Skeletal muscle tissue (tissue), 4 donors: ENCODE results near the gene AHSP. TPM values are rescaled to one million over a fixed set of nuclear protein-coding genes. Genes with fewer than 3 reads are reported as not detected.
"Not testable (repeated sequence)": the region's sequence is repeated elsewhere in the genome, so short reads cannot be mapped to it uniquely, and the experiment has no call there.

Experiments
- H3K27ac ChIP-seq: one replicate; pipeline ENCODE4 v1.7.0; 2013; ENCODE audit warnings: mild to moderate bottlenecking, low read depth, low read length, inconsistent platforms
- H3K27me3 ChIP-seq, 3 donors: one replicate each; pipeline ENCODE4 v1.7.0; 2013; ENCODE audit warnings: low read length in 3 of 3; ENCODE audit not compliant: control insufficient read depth in 3 of 3, insufficient read depth in 3 of 3
- H3K36me3 ChIP-seq, 3 donors: one replicate each; pipeline ENCODE4 v1.7.0; 2013; ENCODE audit warnings: low read length in 3 of 3; ENCODE audit not compliant: control insufficient read depth in 3 of 3, insufficient read depth in 3 of 3
- H3K4me1 ChIP-seq, 3 donors: one replicate each; pipeline ENCODE4 v1.7.0; 2013; ENCODE audit warnings: low read length in 3 of 3, mild to moderate bottlenecking in 3 of 3; ENCODE audit not compliant: control insufficient read depth in 3 of 3, insufficient read depth in 3 of 3
- H3K4me3 ChIP-seq, 3 donors: one replicate each; pipeline ENCODE4 v1.7.0; 2013; ENCODE audit warnings: low read length in 3 of 3
- H3K9ac ChIP-seq, 3 donors: one replicate each; pipeline ENCODE4 v1.7.0; 2013; ENCODE audit warnings: low read length in 3 of 3, mild to moderate bottlenecking in 3 of 3, moderate library complexity in 2 of 3, low read depth in 1 of 3
- H3K9me3 ChIP-seq, 3 donors: one replicate each; pipeline ENCODE4 v1.7.0; 2013; ENCODE audit warnings: low read length in 3 of 3; ENCODE audit not compliant: control insufficient read depth in 3 of 3
- total RNA-seq: library from RNA; depleted of rRNA; stranded (reverse); fragments of >200 nt; gene quantifications from one replicate; pipeline ENCODE4 v1.2.3, GENCODE V29; 2014
- donor health status: Osteomylitis.

Gene AHSP
- total RNA-seq, 1 donor from 2014 or later: 150 TPM

DNA sequence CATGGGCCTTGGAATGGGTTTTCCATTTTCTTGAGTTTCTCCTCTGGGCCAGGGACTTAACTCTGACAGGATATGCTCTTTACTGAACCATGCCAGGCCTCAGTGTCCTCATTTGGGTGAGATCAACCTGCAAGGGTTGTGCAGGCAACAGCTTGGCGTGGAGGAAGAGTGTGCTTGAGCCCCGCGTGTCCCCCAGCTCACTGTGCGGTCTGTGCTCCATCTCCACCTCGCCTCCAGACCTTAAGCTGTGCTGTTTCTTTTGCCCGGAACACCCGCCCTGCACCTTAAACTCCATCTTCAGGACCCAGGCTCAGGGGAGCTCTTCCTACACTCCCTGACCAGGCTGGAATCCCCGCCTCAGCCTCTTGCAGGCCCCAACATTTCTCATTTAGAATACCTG is 29.2 kb upstream of the AHSP start:
- Histone ChIP-seq H3K9me3 (no peaks in the 10 kb centered on the region), H3K36me3 (peaks cover 62 to 66% (median 64%) of the 10 kb centered on the region in 3 donors), H3K4me1 (peaks cover 0 to 9% (median 0%) of the 10 kb centered on the region in 3 donors), H3K27ac (no peak overlapping the region), H3K9ac (no peak overlapping the region), H3K27me3 (no peaks in the 10 kb centered on the region), H3K4me3 (no peak overlapping the region)

DNA sequence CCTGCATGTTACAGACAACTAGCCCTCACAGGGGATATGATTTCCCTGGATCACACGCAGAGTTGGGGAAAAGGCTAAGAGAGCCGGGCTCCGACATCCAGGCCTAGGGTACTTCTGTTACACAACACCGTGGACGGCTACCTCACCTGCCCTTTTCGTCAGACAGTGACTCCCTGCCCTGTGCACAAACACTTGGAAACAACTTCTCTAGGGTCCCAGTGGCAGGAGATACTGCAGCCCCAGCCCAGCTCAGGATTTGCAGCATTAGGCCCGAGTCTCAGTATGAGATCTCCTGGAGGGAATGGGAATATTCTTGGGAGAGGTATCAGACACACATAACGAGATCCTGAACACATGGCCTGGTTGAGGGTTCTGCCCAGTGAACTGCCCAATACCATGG is 27.8 kb upstream of the AHSP start:
- Histone ChIP-seq H3K9ac (no peak overlapping the region), H3K4me1 (peaks cover 6 to 9% (median 8%) of the 10 kb centered on the region in 3 donors), H3K36me3 (peaks cover 53 to 54% (median 54%) of the 10 kb centered on the region in 3 donors), H3K4me3 (no peak overlapping the region), H3K9me3 (no peaks in the 10 kb centered on the region), H3K27me3 (no peaks in the 10 kb centered on the region), H3K27ac (no peak overlapping the region)

DNA sequence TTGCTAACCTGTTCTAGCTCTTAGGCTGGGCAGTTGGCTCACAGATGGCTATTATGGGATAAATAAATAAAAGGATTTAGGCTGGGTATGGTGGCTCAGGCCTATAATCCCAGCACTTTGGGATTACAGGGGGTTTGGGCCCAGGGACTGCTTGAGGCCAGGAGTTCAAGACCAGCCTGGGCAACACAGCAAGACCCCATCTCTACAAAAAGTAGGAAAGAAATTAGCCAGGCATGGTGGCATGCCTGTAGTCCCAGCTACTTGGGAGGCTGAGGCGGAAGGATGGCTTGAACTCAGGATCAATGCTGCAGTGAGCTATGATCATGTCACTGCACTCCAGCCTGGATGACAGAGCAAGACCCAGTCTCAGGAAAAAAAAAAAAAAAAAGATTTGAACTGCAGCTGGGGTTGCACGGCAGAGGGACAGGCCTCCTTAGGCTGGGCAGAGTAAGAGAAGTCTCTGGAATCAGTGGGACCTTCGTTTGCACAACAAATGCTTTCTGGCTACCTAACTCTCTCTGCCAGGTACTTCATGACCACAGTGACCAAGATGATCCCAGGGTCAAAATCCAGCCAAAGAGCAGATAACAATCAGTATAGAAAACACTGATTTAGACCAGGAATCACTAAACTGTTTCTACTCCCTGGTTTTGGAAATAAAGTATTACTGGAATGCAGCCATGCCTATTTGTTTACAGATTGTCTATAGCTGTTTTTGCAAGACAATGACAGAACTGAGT is 26.3 kb upstream of the AHSP start:
- no peak overlapping the region for H3K4me3 ChIP-seq
- no peaks in the 10 kb centered on the region for H3K27me3 ChIP-seq
- no peaks in the 10 kb centered on the region for H3K9me3 ChIP-seq
- no peak overlapping the region for H3K27ac ChIP-seq
- H3K4me1 ChIP-seq: peaks cover 6 to 20% (median 9%) of the 10 kb centered on the region in 3 donors
- no peak overlapping the region for H3K9ac ChIP-seq
- peaks cover 41 to 52% (median 50%) of the 10 kb centered on the region in 3 donors for H3K36me3 ChIP-seq

- no peak overlapping the region for H3K9ac ChIP-seq
- no peaks in the 10 kb centered on the region for H3K9me3 ChIP-seq
- no peak overlapping the region for H3K4me3 ChIP-seq
- H3K27ac ChIP-seq: no peak overlapping the region
- no peaks in the 10 kb centered on the region for H3K27me3 ChIP-seq
- peaks cover 35 to 47% (median 45%) of the 10 kb centered on the region in 3 donors for H3K36me3 ChIP-seq
- peaks cover 10 to 26% (median 13%) of the 10 kb centered on the region in 3 donors for H3K4me1 ChIP-seq
Observed at GRCh38 chr16:31501966-31502348, 25.7 kb upstream of the AHSP start.

- H3K27ac ChIP-seq: no peak overlapping the region
- no peak overlapping the region for H3K4me3 ChIP-seq
- H3K9me3 ChIP-seq: no peaks in the 10 kb centered on the region
- peaks cover 17 to 35% (median 20%) of the 10 kb centered on the region in 3 donors for H3K4me1 ChIP-seq
- peaks cover 29 to 38% (median 36%) of the 10 kb centered on the region in 3 donors for H3K36me3 ChIP-seq
- H3K9ac ChIP-seq: no peak overlapping the region
- H3K27me3 ChIP-seq: no peaks in the 10 kb centered on the region
Observed at GRCh38 chr16:31502981-31503380, 24.7 kb upstream of the AHSP start.

DNA sequence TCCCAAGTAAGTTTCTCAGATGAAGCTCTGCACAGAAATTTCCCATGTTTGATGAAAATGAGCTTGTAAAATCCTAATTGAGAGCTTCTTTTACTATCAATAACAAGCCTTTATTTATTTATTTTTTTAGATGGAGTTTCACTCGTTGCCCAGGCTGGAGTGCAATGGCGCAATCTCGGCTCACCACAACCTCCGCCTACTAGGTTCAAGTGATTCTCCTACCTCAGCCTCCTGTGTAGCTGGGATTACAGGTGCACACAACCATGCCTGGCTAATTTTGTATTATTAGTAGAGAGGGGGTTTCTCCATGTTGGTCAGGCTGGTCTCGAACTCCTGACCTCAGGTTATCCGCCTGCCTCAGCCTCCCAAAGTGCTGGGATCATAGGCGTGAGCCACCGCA is 24.1 kb upstream of the AHSP start:
- not testable (repeated sequence) for H3K27ac ChIP-seq, H3K27me3 ChIP-seq, H3K9me3 ChIP-seq, H3K4me3 ChIP-seq, H3K9ac ChIP-seq
- H3K4me1 ChIP-seq: peaks cover 17 to 35% (median 20%) of the 10 kb centered on the region in 3 donors
- H3K36me3 ChIP-seq: peaks cover 24 to 32% (median 31%) of the 10 kb centered on the region in 3 donors

- peaks cover 17 to 35% (median 24%) of the 10 kb centered on the region in 3 donors for H3K4me1 ChIP-seq
- no peak overlapping the region for H3K27ac ChIP-seq
Observed at GRCh38 chr16:31504159-31504558, 23.5 kb upstream of the AHSP start.

DNA sequence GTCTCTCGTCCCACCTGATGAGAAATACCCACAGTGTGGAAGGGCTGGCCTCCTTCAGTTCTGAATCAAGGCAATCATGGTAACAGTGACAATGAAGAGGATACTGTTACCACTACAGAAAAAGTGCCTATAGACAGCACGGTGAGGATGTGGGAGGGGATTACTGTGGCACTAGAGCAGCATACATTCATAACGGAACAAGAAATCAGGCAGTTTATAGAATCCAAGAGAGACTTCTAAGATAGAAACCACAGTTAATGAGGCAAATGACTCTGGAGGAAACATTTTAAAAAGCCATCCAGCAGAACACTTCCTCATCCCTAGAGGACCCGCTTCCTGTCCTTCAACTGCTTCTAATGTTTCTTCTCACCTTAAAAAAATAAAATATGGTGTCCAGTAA is 22.2 kb upstream of the AHSP start:
- H3K36me3 ChIP-seq: peaks cover 6 to 14% (median 14%) of the 10 kb centered on the region in 3 donors
- H3K27me3 ChIP-seq: no peaks in the 10 kb centered on the region
- no peak overlapping the region for H3K4me3 ChIP-seq
- no peak overlapping the region for H3K27ac ChIP-seq
- no peaks in the 10 kb centered on the region for H3K9me3 ChIP-seq
- H3K4me1 ChIP-seq: peaks cover 20 to 42% (median 27%) of the 10 kb centered on the region in 3 donors
- no peak overlapping the region for H3K9ac ChIP-seq

More at GRCh38 chr16:31504159-31504558, 23.5 kb upstream of the AHSP start:
- Histone ChIP-seq H3K4me3 (no peak overlapping the region), H3K27me3 (no peaks in the 10 kb centered on the region), H3K36me3 (peaks cover 18 to 26% (median 25%) of the 10 kb centered on the region in 3 donors), H3K9ac (no peak overlapping the region), H3K9me3 (no peaks in the 10 kb centered on the region)

- Histone ChIP-seq H3K27me3 (no peaks in the 10 kb centered on the region), H3K4me3 (peak overlapping the region; percentile 80 to 99 (median 95)), H3K9me3 (no peaks in the 10 kb centered on the region), H3K9ac (peak overlapping the region; percentile 97 to 99 (median 98)), H3K36me3 (peaks cover 4 to 11% (median 11%) of the 10 kb centered on the region in 3 donors), H3K27ac (peak overlapping the region; percentile 82), H3K4me1 (peaks cover 20 to 42% (median 24%) of the 10 kb centered on the region in 3 donors)
Observed at GRCh38 chr16:31507617-31507928, 20.1 kb upstream of the AHSP start.

DNA sequence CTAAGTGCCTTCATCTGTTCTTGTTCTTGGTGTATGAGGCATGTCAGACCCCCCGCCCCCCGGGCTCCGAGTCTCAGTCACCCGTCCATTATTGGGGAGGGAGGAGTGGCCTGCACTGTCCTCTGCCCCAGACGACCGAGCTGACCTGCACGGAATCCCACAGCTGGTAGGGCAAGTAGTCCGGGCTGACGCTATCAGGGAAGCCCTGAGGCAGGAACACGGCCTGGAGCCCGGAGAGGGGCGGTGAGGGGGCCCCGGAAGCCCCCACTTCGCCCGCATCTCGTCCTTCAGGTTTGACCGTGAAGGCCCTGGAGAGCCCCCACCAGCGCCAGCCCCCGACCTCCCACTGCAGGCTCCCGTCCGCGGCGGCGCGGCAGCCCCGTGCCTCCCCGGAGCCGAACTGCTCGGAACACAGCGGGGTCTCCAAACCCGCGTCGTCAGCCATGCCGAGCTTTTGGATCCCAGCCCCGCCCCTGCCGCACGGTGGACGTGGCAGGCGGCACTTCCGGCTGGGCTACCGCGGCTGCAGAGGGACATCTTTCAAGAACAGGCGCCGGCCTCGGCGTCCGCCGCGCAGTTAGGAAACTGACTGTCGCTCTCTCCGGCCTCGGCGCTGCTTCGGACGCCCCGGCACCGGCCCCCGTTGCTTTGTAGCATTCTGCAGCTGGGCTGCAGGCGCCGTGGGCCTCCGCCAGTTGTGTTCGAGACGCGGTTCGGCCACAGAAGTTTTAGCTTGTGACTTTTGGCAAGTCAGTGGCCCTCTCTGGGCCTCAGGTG is 19.6 kb upstream of the AHSP start, which contains the start of gene RUSF1:
Gene RUSF1, minus strand, starts transcription at position 463 of the 777 bp plus-strand sequence. Its CDS starts 18 bp downstream, at position 445.
- Histone ChIP-seq H3K27me3 (no peaks in the 10 kb centered on the region), H3K4me1 (peaks cover 18 to 42% (median 20%) of the 10 kb centered on the region in 3 donors), H3K36me3 (peaks cover 4 to 11% (median 11%) of the 10 kb centered on the region in 3 donors), H3K9me3 (no peaks in the 10 kb centered on the region), H3K27ac (peak within 1 kb of the TSS; percentile 82), H3K4me3 (peak within 1 kb of the TSS; percentile 80 to 99 (median 95)), H3K9ac (peak within 1 kb of the TSS; percentile 97 to 99 (median 98))
